Panc1 (cell line): ENCODE results near the gene PSPC1. TPM values are rescaled to one million over a fixed set of nuclear protein-coding genes. Genes with fewer than 3 reads are reported as not detected.
"Not testable (repeated sequence)": the region's sequence is repeated elsewhere in the genome, so short reads cannot be mapped to it uniquely, and the experiment has no call there.

Experiments
- ATAC-seq: fragments of 200-7000 bp; cut with Tn5 transposase; 2 replicates; pipeline ENCODE4 v1.9.1; 2020; ENCODE audit warnings: mild to moderate bottlenecking, moderate library complexity
- BruUV-seq: library from RNA; stranded (reverse); fragments of 400-500 nt; replicated peaks from 2 replicates; lab custom pipeline; 2021; lab: Mats Ljungman, UMichigan
- CTCF ChIA-PET: fragments of 300-600 bp; sonication (Branson Sonifier 250); formaldehyde crosslinking; loops from one replicate; lab custom pipeline; 2022; ENCODE audit warnings: antibody characterized with exemption; lab: Charles Lee
- POLR2A ChIA-PET: fragments of 300-600 bp; sonication (Branson Sonifier 250); formaldehyde crosslinking; loops from one replicate; lab custom pipeline; 2022; ENCODE audit warnings: antibody characterized with exemption; lab: Charles Lee
- DNase-seq: peaks from one replicate; pipeline ENCODE4 v3.0.0-alpha.2; 2010; ENCODE audit warnings: low read depth, low spot score
- H3K27ac ChIP-seq: 2 replicates; pipeline ENCODE4 v1.5.1; 2011; ENCODE audit warnings: mild to moderate bottlenecking, low read length, inconsistent platforms
- H3K27me3 ChIP-seq: fragments of 200-500 bp; sonication (Bioruptor generic); 2 replicates; pipeline ENCODE4 v1.6.0; 2014; ENCODE audit warnings: low read length, inconsistent platforms; ENCODE audit not compliant: control insufficient read depth, insufficient read depth
- H3K36me3 ChIP-seq: fragments of 200-500 bp; sonication (Bioruptor generic); 2 replicates; pipeline ENCODE4 v1.5.1; 2014; ENCODE audit warnings: inconsistent platforms, mild to moderate bottlenecking, low read length, moderate library complexity; ENCODE audit not compliant: control insufficient read depth, insufficient read depth
- H3K4me1 ChIP-seq: 2 replicates; pipeline ENCODE4 v1.5.1; 2011; ENCODE audit warnings: inconsistent platforms, mild to moderate bottlenecking, low read length, moderate library complexity; ENCODE audit not compliant: control insufficient read depth, insufficient read depth
- H3K4me3 ChIP-seq, 2 experiments: 2 replicates each; pipeline ENCODE4 v1.5.1; 2011 to 2012; ENCODE audit warnings: low read depth in 2 of 2, low read length in 2 of 2, mild to moderate bottlenecking in 2 of 2, inconsistent platforms in 1 of 2, moderate library complexity in 1 of 2
- H3K9me3 ChIP-seq: fragments of 200-500 bp; sonication (Bioruptor generic); 2 replicates; pipeline ENCODE4 v1.5.1; 2014; ENCODE audit warnings: low read depth, mild to moderate bottlenecking, inconsistent platforms, low read length, moderate library complexity; ENCODE audit not compliant: control insufficient read depth, insufficient read depth
- POLR2AphosphoS5 ChIP-seq: IDR thresholded peaks from 2 replicates; pipeline ENCODE4 v1.6.1; 2012; ENCODE audit warnings: mild to moderate bottlenecking, low read depth, low read length, moderate library complexity
- TCF7L2 ChIP-seq: IDR thresholded peaks from 2 replicates; pipeline ENCODE4 v1.6.1; 2011; ENCODE audit warnings: mild to moderate bottlenecking, low read depth, low read length, inconsistent platforms
- in situ Hi-C: cut with HindIII; loops from 2 replicates; pipeline ENCODE4 v1.10.0; 2016; ENCODE audit warnings: low sequenced_read_pairs, low pct_unique_long_range_greater_than_20kb
- intact Hi-C: fragments of 100-400 bp; cut with micrococcal nuclease; formaldehyde crosslinking; loops from one replicate; pipeline ENCODE4 v1.10.0; 2022; ENCODE audit not compliant: unreplicated experiment
- total RNA-seq: library from RNA; stranded (reverse); gene quantifications from one replicate; pipeline ENCODE4 v1.2.1, GENCODE V29; 2021; ENCODE audit not compliant: unreplicated experiment
- TF ChIP-seq, protein P1 (sequence below): fragments of 450-650 bp; IDR thresholded peaks from 2 replicates; pipeline ENCODE4 v1.5.1; 2017; ENCODE audit warnings: mild to moderate bottlenecking
- TF ChIP-seq, protein P2 (sequence below), 2 experiments: IDR thresholded peaks; 2 replicates each; pipeline ENCODE4 v1.6.1; 2011 to 2012; ENCODE audit warnings: low read depth in 2 of 2, control low read depth in 1 of 2, low read length in 1 of 2, mild to moderate bottlenecking in 1 of 2, moderate library complexity in 1 of 2; ENCODE audit not compliant: insufficient read depth in 1 of 2

The PSPC1 gene
- total RNA-seq, 1 experiment from 2014 or later = 39.1 TPM

DNA sequence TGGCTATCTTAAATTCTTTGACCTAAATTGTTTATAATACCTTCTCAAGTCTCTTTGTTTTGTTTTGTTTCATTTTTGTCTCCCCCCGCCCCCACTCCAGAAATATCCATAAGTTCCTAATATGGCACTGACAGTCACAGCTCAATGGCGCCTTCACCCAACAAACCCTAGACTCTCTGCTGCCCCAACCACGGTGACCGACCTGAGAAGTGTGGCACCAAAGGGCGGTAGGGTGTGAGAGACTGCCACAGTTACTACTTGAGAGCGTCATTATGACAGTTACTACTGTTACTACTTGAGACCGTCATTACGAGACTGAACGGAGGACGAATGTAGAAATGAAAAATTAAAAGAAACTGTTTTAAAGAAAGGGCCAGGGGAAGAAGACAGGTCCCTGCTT, 34.4 kb upstream of the PSPC1 start:
- intact Hi-C loops = no loop called here

DNA sequence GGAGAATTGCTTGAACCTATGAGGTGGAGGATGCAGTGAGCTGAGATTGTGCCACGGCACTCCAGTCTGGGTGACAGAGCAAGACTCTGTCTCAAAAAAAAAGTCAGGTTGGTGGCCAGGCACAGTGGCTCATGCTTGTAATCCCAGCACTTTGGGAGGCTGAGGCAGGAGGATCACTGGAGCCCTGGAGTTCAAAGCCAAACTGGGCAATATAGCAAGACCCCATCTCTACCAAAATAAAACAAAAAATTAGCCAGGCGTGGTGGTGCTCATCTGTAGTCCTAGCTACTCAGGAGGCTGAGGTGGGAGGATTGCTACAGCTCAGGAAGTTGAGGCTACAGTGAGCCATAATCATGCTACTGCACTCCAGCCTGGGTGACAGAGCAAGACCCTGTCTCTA, 33.1 kb upstream of the PSPC1 start:
- in situ Hi-C loops, H3K4me3 ChIP-seq, H3K27ac ChIP-seq, POLR2A ChIA-PET, BruUV-seq, H3K9me3 ChIP-seq, ATAC-seq, CTCF ChIA-PET, DNase-seq, H3K36me3 ChIP-seq, H3K27me3 ChIP-seq, H3K4me1 ChIP-seq, intact Hi-C loops: not testable (repeated sequence)

More for the DNA sequence above, 34.4 kb upstream of the PSPC1 start:
- in situ Hi-C loops = no loop called here
- CTCF ChIA-PET = no interaction called here
- Histone ChIP-seq H3K27ac (no peak overlapping the region), H3K27me3 (no peaks in the 10 kb centered on the region), H3K4me1 (no peaks in the 10 kb centered on the region), H3K9me3 (no peaks in the 10 kb centered on the region), H3K4me3 (no peak overlapping the region), H3K36me3 (no peaks in the 10 kb centered on the region)
- ATAC-seq (no peak), DNase-seq (no peak)
- no TSS peak for BruUV-seq
- POLR2A ChIA-PET = no interaction called here
- TF ChIP-seq, protein P1, sequence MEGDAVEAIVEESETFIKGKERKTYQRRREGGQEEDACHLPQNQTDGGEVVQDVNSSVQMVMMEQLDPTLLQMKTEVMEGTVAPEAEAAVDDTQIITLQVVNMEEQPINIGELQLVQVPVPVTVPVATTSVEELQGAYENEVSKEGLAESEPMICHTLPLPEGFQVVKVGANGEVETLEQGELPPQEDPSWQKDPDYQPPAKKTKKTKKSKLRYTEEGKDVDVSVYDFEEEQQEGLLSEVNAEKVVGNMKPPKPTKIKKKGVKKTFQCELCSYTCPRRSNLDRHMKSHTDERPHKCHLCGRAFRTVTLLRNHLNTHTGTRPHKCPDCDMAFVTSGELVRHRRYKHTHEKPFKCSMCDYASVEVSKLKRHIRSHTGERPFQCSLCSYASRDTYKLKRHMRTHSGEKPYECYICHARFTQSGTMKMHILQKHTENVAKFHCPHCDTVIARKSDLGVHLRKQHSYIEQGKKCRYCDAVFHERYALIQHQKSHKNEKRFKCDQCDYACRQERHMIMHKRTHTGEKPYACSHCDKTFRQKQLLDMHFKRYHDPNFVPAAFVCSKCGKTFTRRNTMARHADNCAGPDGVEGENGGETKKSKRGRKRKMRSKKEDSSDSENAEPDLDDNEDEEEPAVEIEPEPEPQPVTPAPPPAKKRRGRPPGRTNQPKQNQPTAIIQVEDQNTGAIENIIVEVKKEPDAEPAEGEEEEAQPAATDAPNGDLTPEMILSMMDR = no peak
- TF ChIP-seq, protein P2, sequence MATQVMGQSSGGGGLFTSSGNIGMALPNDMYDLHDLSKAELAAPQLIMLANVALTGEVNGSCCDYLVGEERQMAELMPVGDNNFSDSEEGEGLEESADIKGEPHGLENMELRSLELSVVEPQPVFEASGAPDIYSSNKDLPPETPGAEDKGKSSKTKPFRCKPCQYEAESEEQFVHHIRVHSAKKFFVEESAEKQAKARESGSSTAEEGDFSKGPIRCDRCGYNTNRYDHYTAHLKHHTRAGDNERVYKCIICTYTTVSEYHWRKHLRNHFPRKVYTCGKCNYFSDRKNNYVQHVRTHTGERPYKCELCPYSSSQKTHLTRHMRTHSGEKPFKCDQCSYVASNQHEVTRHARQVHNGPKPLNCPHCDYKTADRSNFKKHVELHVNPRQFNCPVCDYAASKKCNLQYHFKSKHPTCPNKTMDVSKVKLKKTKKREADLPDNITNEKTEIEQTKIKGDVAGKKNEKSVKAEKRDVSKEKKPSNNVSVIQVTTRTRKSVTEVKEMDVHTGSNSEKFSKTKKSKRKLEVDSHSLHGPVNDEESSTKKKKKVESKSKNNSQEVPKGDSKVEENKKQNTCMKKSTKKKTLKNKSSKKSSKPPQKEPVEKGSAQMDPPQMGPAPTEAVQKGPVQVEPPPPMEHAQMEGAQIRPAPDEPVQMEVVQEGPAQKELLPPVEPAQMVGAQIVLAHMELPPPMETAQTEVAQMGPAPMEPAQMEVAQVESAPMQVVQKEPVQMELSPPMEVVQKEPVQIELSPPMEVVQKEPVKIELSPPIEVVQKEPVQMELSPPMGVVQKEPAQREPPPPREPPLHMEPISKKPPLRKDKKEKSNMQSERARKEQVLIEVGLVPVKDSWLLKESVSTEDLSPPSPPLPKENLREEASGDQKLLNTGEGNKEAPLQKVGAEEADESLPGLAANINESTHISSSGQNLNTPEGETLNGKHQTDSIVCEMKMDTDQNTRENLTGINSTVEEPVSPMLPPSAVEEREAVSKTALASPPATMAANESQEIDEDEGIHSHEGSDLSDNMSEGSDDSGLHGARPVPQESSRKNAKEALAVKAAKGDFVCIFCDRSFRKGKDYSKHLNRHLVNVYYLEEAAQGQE (IDR thresholded peaks at IDR 0.05; ENCODE audit: insufficient read depth in 1 of 2, low read depth in 2 of 2, low read length in 1 of 2) = no peak
- TF ChIP-seq TCF7L2 = no peak
- TF ChIP-seq POLR2AphosphoS5 = no peak

DNA sequence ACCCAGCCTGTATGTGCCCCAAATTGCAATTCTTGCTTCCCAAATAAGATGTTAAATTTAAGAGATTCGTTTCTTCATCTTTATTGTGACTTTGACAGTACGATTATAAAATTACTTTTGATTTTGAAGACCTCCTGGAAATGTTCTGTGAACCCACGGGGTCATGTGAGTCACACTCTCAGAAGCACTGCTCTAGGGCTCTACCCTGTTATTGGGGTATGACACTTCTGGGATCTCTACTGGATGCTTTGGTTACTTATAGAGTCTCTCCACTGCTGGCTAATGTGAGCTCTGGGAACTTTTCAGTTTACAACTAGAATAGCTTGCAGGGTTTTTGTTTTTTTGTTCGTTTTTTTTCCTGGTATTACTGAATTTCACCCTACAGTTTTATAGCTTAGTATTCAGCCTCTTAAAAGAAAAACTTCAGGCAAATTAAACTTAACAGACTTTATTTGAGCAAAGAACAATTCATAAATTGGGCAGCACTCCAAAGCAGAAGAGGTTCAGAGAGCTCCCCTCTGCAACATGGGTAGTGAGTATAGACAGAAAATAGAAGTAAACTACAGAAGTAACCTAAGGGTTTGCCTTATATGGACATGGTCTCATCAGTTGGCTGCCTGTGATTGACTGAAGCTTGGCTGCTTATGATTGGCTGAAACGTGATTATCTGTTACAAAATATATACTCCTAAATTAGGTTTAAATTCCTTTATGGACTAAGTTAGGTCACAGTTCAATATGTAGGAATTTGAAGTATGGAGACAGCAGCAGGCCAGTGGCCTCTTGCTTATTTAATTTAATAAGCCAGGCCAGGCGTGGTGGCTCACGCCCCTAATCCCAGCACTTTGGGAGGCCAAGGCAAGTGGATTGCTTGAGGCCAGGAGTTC, 28.5 kb upstream of the PSPC1 start:
- TF ChIP-seq POLR2AphosphoS5 = no peak
- TF ChIP-seq, protein P2 (IDR thresholded peaks at IDR 0.05; ENCODE audit: insufficient read depth in 1 of 2, low read depth in 2 of 2, low read length in 1 of 2) = no peak
- TF ChIP-seq, protein P1 = no peak
- no peaks in the 10 kb centered on the region for H3K4me1 ChIP-seq
- no peaks in the 10 kb centered on the region for H3K36me3 ChIP-seq
- intact Hi-C loops (no loop called here), in situ Hi-C loops (no loop called here)
- no peak overlapping the region for H3K27ac ChIP-seq
- CTCF ChIA-PET = no interaction called here
- H3K4me3 ChIP-seq = no peak overlapping the region
- BruUV-seq = TSS peak; percentile 67
- DNase-seq = no peak
- ATAC-seq = no peak
- no peaks in the 10 kb centered on the region for H3K27me3 ChIP-seq
- POLR2A ChIA-PET = no interaction called here
- no peaks in the 10 kb centered on the region for H3K9me3 ChIP-seq
